Gastrocnemius medialis (tissue), 4 donors: ENCODE results near the gene ASPM.

ENCODE experiments used
- CTCF ChIP-seq, 5 experiments: fragments of 450-650 bp in 3 of 5; fragments of 200-600 bp in 2 of 5; sonication (generic) in 2 of 5; IDR thresholded peaks in 4 of 5; conservative IDR thresholded peaks in 1 of 5; 1 replicate in 4 of 5; 2 replicates in 1 of 5; pipeline ENCODE4 v1.5.1; 2016 to 2019; ENCODE audit warnings: antibody characterized with exemption in 5 of 5, mild to moderate bottlenecking in 3 of 5, moderate library complexity in 3 of 5
- POLR2A ChIP-seq, 2 donors: fragments of 450-650 bp; IDR thresholded peaks; one replicate each; pipeline ENCODE4 v1.6.1; 2017; ENCODE audit warnings: antibody characterized with exemption in 2 of 2, mild to moderate bottlenecking in 2 of 2, moderate library complexity in 2 of 2

GRCh38 chr1:197116156-197116555 lies 30.3 kb downstream of the ASPM start:
- TF ChIP-seq POLR2A (IDR thresholded peaks at IDR 0.05), result no peak
- no peak for TF ChIP-seq CTCF (IDR thresholded peaks at IDR 0.05 in 4 of 5, conservative IDR thresholded peaks at IDR 0.05 in 1 of 5)
